Calu3 (cell line): ENCODE results near the gene IGF2BP2. TPM values are rescaled to one million over a fixed set of nuclear protein-coding genes. Genes with fewer than 3 reads are reported as not detected.
"Not testable (repeated sequence)": the region's sequence is repeated elsewhere in the genome, so short reads cannot be mapped to it uniquely, and the experiment has no call there.

Experiments
- BruUV-seq: library from RNA; stranded (reverse); fragments of 400-500 nt; replicated peaks from 2 replicates; lab custom pipeline; 2021; lab: Mats Ljungman, UMichigan
- CTCF ChIA-PET: fragments of 300-600 bp; sonication (Branson Sonifier 250); formaldehyde crosslinking; loops from one replicate; lab custom pipeline; 2022; ENCODE audit warnings: antibody characterized with exemption; lab: Charles Lee
- DNase-seq: peaks from one replicate; pipeline ENCODE4 v3.0.0; 2022
- H3K27ac Mint-ChIP-seq: one replicate; pipeline ENCODE4 v1.8.0; 2022; ENCODE audit warnings: mixed read lengths; ENCODE audit not compliant: unreplicated experiment
- H3K27me3 Mint-ChIP-seq: one replicate; pipeline ENCODE4 v1.8.0; 2022; ENCODE audit warnings: mixed read lengths; ENCODE audit not compliant: unreplicated experiment
- H3K36me3 Mint-ChIP-seq: one replicate; pipeline ENCODE4 v1.8.0; 2022; ENCODE audit warnings: mild to moderate bottlenecking, moderate library complexity, mixed read lengths; ENCODE audit not compliant: insufficient read depth, unreplicated experiment
- H3K4me1 Mint-ChIP-seq: one replicate; pipeline ENCODE4 v1.8.0; 2022; ENCODE audit warnings: mild to moderate bottlenecking, low read depth, mixed read lengths; ENCODE audit not compliant: unreplicated experiment
- H3K4me3 Mint-ChIP-seq: one replicate; pipeline ENCODE4 v1.8.0; 2022; ENCODE audit warnings: mild to moderate bottlenecking, low read depth, moderate library complexity, mixed read lengths; ENCODE audit not compliant: unreplicated experiment
- H3K9me3 Mint-ChIP-seq: one replicate; pipeline ENCODE4 v1.8.0; 2022; ENCODE audit warnings: low read depth, mixed read lengths; ENCODE audit not compliant: unreplicated experiment
- intact Hi-C: fragments of 100-400 bp; cut with micrococcal nuclease; formaldehyde crosslinking; loops from one replicate; pipeline ENCODE4 v1.10.0; 2022; ENCODE audit not compliant: unreplicated experiment
- total RNA-seq: library from RNA; stranded (reverse); gene quantifications from 2 replicates; pipeline ENCODE4 v1.2.3, GENCODE V29; 2022
- TF ChIP-seq, protein P1 (sequence below): fragments of 200-600 bp; IDR thresholded peaks from one replicate; pipeline ENCODE4 v1.8.0; 2022; ENCODE audit warnings: antibody characterized with exemption; ENCODE audit not compliant: unreplicated experiment

The IGF2BP2 gene
- total RNA-seq, 1 experiment from 2014 or later = 156 TPM

DNA sequence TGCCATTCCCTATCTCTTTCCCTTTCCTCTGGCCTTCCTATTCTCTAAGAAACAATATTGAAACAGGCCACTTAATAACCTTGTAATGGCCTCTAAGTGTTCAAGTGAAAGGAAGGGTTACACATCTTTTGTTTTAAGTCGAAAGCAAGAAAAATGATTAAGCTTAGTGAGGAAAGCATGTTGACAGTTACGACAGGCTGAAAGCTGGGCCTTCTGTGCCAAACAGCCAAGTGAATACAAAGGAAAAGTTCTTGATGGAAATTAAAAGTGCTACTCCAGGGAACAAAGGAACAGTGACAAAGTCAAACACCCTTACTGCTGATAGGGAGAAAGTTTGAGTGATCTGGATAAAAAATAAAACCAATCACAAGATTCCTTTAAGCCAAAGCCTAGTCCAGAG is 184.5 kb downstream of the IGF2BP2 start:
- Mint-ChIP-seq H3K27me3 (no peaks in the 10 kb centered on the region), H3K9me3 (no peaks in the 10 kb centered on the region), H3K27ac (no peak overlapping the region)

DNA sequence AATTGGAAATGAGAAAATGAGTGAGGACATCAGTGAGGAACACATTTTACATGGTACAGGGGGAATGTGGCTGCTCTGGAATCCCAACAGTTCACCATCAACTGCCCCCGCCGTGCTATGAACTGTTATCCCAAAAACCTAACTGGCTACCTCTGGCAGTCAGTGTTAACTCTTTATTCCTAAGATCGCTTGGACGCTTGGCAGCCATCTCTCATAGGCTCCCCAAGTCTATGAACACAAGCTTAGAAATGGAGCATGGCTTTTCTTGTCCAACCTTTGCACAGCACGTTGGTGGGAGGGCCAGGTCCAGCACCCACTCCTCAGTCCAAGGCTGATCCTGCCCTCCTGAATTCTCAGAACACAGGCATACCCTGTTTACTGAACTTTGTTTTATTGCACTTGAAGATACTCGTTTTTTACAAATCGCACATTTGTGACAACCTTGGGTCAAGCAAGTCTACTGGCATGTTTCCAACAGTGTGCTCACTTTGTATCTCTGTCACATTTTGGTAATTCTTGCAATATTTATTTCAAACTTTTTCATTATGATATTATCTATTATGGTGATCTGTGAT is 185.1 kb downstream of the IGF2BP2 start:
- CTCF ChIA-PET = no interaction called here
- Mint-ChIP-seq H3K36me3 (peaks cover 50% of the 10 kb centered on the region), H3K4me3 (no peak overlapping the region), H3K9me3 (no peaks in the 10 kb centered on the region), H3K27me3 (no peaks in the 10 kb centered on the region), H3K4me1 (no peaks in the 10 kb centered on the region), H3K27ac (no peak overlapping the region)
- TF ChIP-seq, protein P1, sequence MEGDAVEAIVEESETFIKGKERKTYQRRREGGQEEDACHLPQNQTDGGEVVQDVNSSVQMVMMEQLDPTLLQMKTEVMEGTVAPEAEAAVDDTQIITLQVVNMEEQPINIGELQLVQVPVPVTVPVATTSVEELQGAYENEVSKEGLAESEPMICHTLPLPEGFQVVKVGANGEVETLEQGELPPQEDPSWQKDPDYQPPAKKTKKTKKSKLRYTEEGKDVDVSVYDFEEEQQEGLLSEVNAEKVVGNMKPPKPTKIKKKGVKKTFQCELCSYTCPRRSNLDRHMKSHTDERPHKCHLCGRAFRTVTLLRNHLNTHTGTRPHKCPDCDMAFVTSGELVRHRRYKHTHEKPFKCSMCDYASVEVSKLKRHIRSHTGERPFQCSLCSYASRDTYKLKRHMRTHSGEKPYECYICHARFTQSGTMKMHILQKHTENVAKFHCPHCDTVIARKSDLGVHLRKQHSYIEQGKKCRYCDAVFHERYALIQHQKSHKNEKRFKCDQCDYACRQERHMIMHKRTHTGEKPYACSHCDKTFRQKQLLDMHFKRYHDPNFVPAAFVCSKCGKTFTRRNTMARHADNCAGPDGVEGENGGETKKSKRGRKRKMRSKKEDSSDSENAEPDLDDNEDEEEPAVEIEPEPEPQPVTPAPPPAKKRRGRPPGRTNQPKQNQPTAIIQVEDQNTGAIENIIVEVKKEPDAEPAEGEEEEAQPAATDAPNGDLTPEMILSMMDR = no peak
- no peak for DNase-seq
- intact Hi-C loops = no loop called here
- no TSS peak for BruUV-seq

More for the DNA sequence above, 184.5 kb downstream of the IGF2BP2 start:
- DNase-seq = no peak
- Mint-ChIP-seq H3K4me3 (no peak overlapping the region), H3K4me1 (no peaks in the 10 kb centered on the region), H3K36me3 (peaks cover 56% of the 10 kb centered on the region)
- intact Hi-C loops = no loop called here
- CTCF ChIA-PET = no interaction called here
- BruUV-seq = no TSS peak
- TF ChIP-seq, protein P1 = no peak

DNA sequence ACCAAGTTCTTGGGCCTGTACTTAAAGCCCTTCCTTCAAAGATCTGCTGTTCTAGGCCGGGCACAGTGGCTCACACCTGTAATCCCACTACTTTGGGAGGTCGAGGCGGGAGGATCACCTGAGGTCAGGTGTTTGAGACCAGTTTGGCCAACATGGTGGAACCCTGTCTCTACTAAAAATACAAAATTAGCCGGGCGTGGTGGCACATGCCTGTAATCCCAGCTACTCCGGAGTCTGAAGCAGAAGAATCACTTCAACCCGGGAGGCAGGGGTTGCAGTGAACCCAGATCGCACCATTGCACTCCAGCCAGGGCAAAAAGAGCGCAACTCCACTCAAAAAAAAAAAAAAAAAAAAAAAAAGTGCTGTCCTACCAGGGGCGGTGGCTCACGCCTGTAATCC is 186.2 kb downstream of the IGF2BP2 start:
- CTCF ChIA-PET = interaction anchor here (0.6 kb wide), 1 partner anchor 22 kb away, joined by 3 read pairs; no protein-coding TSS in a partner anchor
- intact Hi-C loops, H3K27ac Mint-ChIP-seq, H3K4me1 Mint-ChIP-seq, H3K27me3 Mint-ChIP-seq, H3K9me3 Mint-ChIP-seq, H3K4me3 Mint-ChIP-seq, BruUV-seq, DNase-seq: not testable (repeated sequence)
- peaks cover 51% of the 10 kb centered on the region for H3K36me3 Mint-ChIP-seq

GRCh38 chr3:185637388-185637787 is 187.5 kb downstream of the IGF2BP2 start:
- BruUV-seq = no TSS peak
- Mint-ChIP-seq H3K27me3 (no peaks in the 10 kb centered on the region), H3K27ac (peak overlapping the region; percentile 3), H3K36me3 (peaks cover 48% of the 10 kb centered on the region), H3K4me1 (no peaks in the 10 kb centered on the region), H3K9me3 (no peaks in the 10 kb centered on the region), H3K4me3 (no peak overlapping the region)
- intact Hi-C loops = no loop called here
- TF ChIP-seq, protein P1 = no peak
- no peak for DNase-seq
- CTCF ChIA-PET = no interaction called here

DNA sequence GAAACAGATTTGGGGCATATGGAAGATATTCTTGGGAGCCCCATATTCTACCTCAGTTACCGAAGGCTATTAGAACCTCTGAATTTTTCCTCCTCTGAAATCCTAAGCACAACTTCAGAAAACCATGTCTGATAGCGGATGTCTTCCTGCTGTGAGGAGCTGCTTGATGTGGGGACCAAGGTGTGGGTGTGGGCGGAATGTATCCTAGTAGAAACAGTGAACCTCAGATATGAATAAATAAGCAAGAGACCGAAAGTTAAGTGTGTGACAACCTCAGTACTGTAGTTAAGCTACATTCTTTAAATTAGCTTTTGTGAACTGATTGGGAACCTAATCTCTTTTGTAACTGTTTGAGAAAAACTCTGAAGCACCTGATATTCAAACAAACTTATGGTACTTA is 191.8 kb downstream of the IGF2BP2 start:
- DNase-seq = no peak
- CTCF ChIA-PET = no interaction called here
- no TSS peak for BruUV-seq

More for the DNA sequence above, 191.8 kb downstream of the IGF2BP2 start:
- H3K9me3 Mint-ChIP-seq = no peaks in the 10 kb centered on the region
- no peak overlapping the region for H3K4me3 Mint-ChIP-seq
- TF ChIP-seq, protein P1 = no peak
- no peak overlapping the region for H3K27ac Mint-ChIP-seq
- no peaks in the 10 kb centered on the region for H3K4me1 Mint-ChIP-seq
- peaks cover 73% of the 10 kb centered on the region for H3K36me3 Mint-ChIP-seq
- intact Hi-C loops = no loop called here
- no peaks in the 10 kb centered on the region for H3K27me3 Mint-ChIP-seq
